Esophagus squamous epithelium (tissue), 5 donors: ENCODE data around the gene PLSCR4. TPM values are rescaled to one million over a fixed set of nuclear protein-coding genes. Genes with fewer than 3 reads are reported as not detected.

Source experiments
- DNase-seq: peaks from one replicate; lab custom pipeline; 2025; lab: John Stamatoyannopoulos, UW
- H3K27ac ChIP-seq, 4 donors: fragments of 200-600 bp; sonication (generic); one replicate each; pipeline ENCODE4 v1.5.1; 2016 to 2019; ENCODE audit warnings: mild to moderate bottlenecking in 1 of 4
- H3K27me3 ChIP-seq, 4 donors: fragments of 200-600 bp; sonication (generic); 1 replicate in 3 of 4; 2 replicates in 1 of 4; pipeline versions ENCODE4 v1.5.1 to v1.6.0; 2017 to 2021; ENCODE audit warnings: antibody characterized with exemption in 1 of 4
- H3K36me3 ChIP-seq, 3 donors: fragments of 200-600 bp; sonication (generic); one replicate each; pipeline ENCODE4 v1.5.1; 2016 to 2019
- H3K4me1 ChIP-seq, 3 donors: fragments of 200-600 bp; sonication (generic); one replicate each; pipeline ENCODE4 v1.5.1; 2017 to 2019
- H3K4me3 ChIP-seq, 4 donors: fragments of 200-600 bp; sonication (generic); 1 replicate in 3 of 4; 2 replicates in 1 of 4; pipeline ENCODE4 v1.5.1; 2016 to 2019; ENCODE audit warnings: mild to moderate bottlenecking in 2 of 4, moderate library complexity in 1 of 4
- H3K9me3 ChIP-seq, 3 donors: fragments of 200-600 bp; sonication (generic); one replicate each; pipeline ENCODE4 v1.5.1; 2016 to 2019
- CTCF ChIP-seq, 6 experiments: fragments of 450-650 bp in 4 of 6; fragments of 200-600 bp in 2 of 6; sonication (generic) in 2 of 6; IDR thresholded peaks; one replicate each; pipeline ENCODE4 v1.5.1; 2016 to 2019; ENCODE audit warnings: antibody characterized with exemption in 6 of 6, mild to moderate bottlenecking in 4 of 6, moderate library complexity in 4 of 6
- POLR2A ChIP-seq, 4 donors: fragments of 450-650 bp; IDR thresholded peaks; one replicate each; pipeline ENCODE4 v1.6.1; 2017; ENCODE audit warnings: antibody characterized with exemption in 4 of 4, mild to moderate bottlenecking in 4 of 4, moderate library complexity in 3 of 4
- WGBS, 2 donors: methylation state at CpG; one replicate each; pipeline ENCODE4 v1.1.5; 2018; 5-methylcytosine and 5-hydroxymethylcytosine counted together
- intact Hi-C: fragments of 100-400 bp; cut with DNase I; formaldehyde crosslinking; loops from one replicate; pipeline ENCODE4 v1.15.0; 2022
- total RNA-seq, 4 donors: library from RNA; depleted of rRNA; stranded (reverse); fragments of >200 nt; gene quantifications; one replicate each; pipeline ENCODE4 v1.1.0, GENCODE V29; 2016
- donor health status: DM: yes; HTN: yes; CAD: no.

Gene PLSCR4
- total RNA-seq, 4 donors from 2014 or later: 5.5 to 39.1 (median 13.4) TPM

- intact Hi-C loops: no loop called here
- Histone ChIP-seq H3K4me1 (peaks cover 0 to 84% (median 41%) of the 10 kb centered on the region in 3 donors), H3K36me3 (no peaks in the 10 kb centered on the region), H3K4me3 (no peak overlapping the region), H3K27me3 (peaks cover 0 to 11% (median 0%) of the 10 kb centered on the region in 4 donors), H3K9me3 (no peaks in the 10 kb centered on the region), H3K27ac (peak overlapping the region; percentile 93 to 98 (median 95))
- WGBS, 2 donors: 82 to 100% methylated on average over 2 of the region's 2 CpGs
- TF ChIP-seq CTCF (IDR thresholded peaks at IDR 0.05) (no peak), POLR2A (IDR thresholded peaks at IDR 0.05) (no peak)
- no peak for DNase-seq
Measured at GRCh38 chr3:146162561-146162960, 88.3 kb downstream of the PLSCR4 start.

GRCh38 chr3:146161663-146162002 is 89.3 kb downstream of the PLSCR4 start:
- DNase-seq: no peak
- intact Hi-C loops: no loop called here
- Histone ChIP-seq H3K27me3 (peaks cover 0 to 11% (median 0%) of the 10 kb centered on the region in 4 donors), H3K9me3 (no peaks in the 10 kb centered on the region), H3K27ac (peak overlapping the region; percentile 93 to 98 (median 95)), H3K4me1 (peaks cover 3 to 84% (median 47%) of the 10 kb centered on the region in 3 donors), H3K4me3 (peak overlapping the region; percentile 67 to 93 (median 86)), H3K36me3 (no peaks in the 10 kb centered on the region)
- 3 to 13% methylated on average over 10 to 15 of the region's 15 CpGs for WGBS, 2 donors
- TF ChIP-seq CTCF (IDR thresholded peaks at IDR 0.05): no peak
- no peak for TF ChIP-seq POLR2A (IDR thresholded peaks at IDR 0.05)

- peak in 2 of 4 donors; percentile 73 to 87 for TF ChIP-seq POLR2A (IDR thresholded peaks at IDR 0.05)
- TF ChIP-seq CTCF (IDR thresholded peaks at IDR 0.05): no peak
- Histone ChIP-seq H3K9me3 (no peaks in the 10 kb centered on the region), H3K27me3 (peaks cover 0 to 11% (median 0%) of the 10 kb centered on the region in 4 donors), H3K4me1 (peaks cover 9 to 84% (median 51%) of the 10 kb centered on the region in 3 donors), H3K36me3 (no peaks in the 10 kb centered on the region), H3K4me3 (peak within 1 kb of the TSS; percentile 67 to 93 (median 86)), H3K27ac (peak within 1 kb of the TSS; percentile 93 to 98 (median 95))
- intact Hi-C loops: no loop called here
- DNase-seq: no peak
- 0 to 1% methylated on average over 2 to 27 of the region's 74 CpGs for WGBS, 2 donors
Measured at GRCh38 chr3:146160964-146161662, 89.8 kb downstream of the PLSCR4 start, which contains the start of gene PLOD2. PLOD2 (minus strand) TSS chr3:146161184; CDS start chr3:146160989, 195 bp downstream.

- Histone ChIP-seq H3K27me3 (peaks cover 0 to 11% (median 0%) of the 10 kb centered on the region in 4 donors), H3K4me3 (peak overlapping the region; percentile 67 to 93 (median 86)), H3K9me3 (no peaks in the 10 kb centered on the region), H3K4me1 (peaks cover 9 to 84% (median 48%) of the 10 kb centered on the region in 3 donors), H3K36me3 (no peaks in the 10 kb centered on the region), H3K27ac (peak overlapping the region; percentile 93 to 98 (median 95))
- TF ChIP-seq POLR2A (IDR thresholded peaks at IDR 0.05): peak in 1 of 4 donors; percentile 14
- peak in 4 of 6 experiments; percentile 38 to 64 (median 50) for TF ChIP-seq CTCF (IDR thresholded peaks at IDR 0.05)
- intact Hi-C loops: no loop called here
- DNase-seq: no peak
- 0 to 2% methylated on average over 10 to 15 of the region's 35 CpGs for WGBS, 2 donors
Measured at GRCh38 chr3:146160321-146160963, 90.5 kb downstream of the PLSCR4 start.
